HG03025 (cell line): ENCODE data around the gene COQ8A.

Source experiments
- ATAC-seq: cut with Tn5 transposase; IDR thresholded peaks from one replicate; pipeline ENCODE4 v1.9.1; 2021; ENCODE audit warnings: mild to moderate bottlenecking, moderate library complexity; ENCODE audit not compliant: unreplicated experiment, low FRiP score

COQ8A gene

DNA sequence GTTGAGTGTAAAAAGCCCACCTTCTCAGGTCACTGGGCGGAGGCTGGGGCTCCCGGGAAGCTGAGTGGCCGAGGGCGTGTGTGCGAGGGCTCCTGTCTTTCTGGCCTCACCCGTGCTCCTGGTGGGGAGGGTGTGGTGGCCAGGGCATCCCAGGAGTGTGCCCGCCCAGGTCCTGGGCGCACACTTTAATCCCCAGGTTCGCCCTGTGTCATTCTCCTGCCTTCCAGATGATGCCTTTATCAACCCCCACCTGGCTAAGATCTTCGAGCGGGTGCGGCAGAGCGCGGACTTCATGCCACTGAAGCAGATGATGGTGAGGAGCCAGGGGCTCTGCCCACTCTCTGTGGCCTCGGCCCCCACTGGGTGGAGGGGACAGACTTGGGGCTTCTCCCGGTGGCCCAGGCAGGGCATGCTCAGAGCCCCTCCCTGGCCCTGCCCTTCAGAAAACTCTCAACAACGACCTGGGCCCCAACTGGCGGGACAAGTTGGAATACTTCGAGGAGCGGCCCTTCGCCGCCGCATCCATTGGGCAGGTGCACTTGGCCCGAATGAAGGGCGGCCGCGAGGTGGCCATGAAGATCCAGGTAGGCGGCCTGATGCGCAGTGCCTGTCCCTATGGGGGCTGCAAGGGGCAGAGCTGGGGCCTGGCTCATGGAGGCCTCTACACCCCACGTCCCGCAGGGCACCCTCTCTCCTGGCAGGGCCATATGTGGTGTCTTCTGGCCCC is 42.5 kb downstream of the COQ8A start:
- ATAC-seq = no peak

DNA sequence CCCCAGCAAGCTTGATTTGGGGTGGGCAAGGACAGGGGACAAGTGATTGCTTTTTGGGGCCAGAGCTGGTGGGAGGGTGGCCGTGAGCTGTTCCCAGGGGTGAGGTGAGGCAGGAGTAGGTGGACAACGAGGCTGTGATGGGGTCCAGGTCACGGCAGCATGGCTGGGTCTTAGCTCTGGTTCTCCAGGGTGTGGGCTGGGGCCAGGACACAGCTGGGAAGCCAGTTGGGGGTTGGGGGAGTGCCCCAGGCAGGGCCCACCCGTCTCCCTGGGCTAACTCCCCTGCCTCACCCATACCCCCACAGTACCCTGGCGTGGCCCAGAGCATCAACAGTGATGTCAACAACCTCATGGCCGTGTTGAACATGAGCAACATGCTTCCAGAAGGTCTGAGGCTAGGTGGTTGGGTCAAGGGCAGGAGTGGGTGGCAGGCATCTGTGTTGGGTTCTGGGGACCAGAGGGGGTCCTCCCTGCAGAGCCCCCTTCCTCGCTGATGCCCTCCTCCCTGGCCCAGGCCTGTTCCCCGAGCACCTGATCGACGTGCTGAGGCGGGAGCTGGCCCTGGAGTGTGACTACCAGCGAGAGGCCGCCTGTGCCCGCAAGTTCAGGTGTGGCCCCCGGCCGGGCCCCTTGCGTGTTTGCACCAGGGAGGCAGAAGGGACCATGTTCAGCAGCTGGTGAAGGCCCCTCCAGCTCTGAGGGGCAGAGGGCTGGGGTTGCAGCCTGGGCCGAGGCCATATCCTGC is 43.3 kb downstream of the COQ8A start:
- ATAC-seq = no peak

DNA sequence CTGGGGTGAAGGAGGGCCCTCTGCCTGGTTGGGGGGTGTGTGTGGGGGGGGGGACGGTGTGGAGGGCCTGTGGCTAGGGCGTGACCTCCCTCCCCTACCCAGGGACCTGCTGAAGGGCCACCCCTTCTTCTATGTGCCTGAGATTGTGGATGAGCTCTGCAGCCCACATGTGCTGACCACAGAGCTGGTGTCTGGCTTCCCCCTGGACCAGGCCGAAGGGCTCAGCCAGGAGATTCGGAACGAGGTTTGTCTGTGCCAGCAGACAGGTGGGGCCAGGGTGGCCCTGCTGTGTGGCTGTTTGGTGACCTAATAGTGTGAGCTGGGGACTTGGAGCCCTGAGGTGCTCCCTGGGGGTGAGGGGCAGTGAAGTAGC is 43.9 kb downstream of the COQ8A start:
- no peak for ATAC-seq

DNA sequence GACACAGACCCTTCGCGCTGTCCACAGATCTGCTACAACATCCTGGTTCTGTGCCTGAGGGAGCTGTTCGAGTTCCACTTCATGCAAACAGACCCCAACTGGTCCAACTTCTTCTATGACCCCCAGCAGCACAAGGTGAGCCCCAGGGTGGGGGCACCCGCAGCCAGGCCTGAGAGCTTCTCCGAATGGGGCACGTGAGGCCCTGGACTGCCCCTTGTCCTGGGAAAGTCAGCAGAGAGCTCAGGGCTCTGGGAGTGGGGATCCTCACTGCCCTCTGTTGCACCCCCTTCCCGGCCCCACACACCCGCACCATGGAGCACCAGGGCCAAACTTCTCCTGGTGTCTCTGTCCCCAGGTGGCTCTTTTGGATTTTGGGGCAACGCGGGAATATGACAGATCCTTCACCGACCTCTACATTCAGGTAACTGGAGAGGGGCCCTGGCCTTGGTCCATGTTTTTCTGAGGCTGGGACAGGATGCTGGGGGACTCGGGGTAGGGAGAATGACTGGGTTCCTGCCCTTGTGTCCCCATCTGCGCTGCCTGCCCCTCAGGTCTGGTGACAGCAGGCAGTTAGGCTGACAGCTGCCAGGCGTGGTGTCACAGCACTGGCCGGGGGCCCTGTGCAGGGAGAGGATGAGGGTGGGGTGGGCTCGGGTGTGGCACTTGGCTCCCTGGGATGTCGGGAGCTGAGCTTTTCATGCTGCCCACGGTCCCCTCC is 44.6 kb downstream of the COQ8A start:
- no peak for ATAC-seq

DNA sequence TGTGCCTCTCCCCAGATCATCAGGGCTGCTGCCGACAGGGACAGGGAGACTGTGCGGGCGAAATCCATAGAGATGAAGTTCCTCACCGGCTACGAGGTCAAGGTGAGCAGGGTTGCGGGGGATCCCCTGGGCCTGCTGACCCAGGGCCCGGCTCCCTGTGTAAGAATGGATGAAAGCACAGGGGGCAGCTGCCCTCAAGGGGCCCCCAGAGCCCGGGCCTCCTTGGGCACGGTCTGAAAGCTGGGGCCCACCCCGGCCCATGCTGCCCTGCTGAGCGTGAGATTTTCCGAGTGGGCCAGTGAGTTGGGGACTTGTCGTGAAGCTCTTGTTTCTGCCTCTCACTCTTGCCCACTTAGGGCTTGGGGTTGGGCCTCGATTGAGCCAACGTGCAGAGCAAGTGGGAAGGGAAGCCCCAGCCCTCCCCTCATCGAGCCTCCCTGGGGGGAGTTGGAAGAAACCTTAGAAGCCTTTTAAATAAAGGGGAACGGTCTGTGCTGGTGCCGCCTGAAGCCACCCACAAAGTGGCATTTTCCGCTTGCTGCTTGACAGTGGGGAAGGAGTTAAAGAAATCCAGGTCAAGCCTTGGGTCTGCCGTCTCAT is 45.2 kb downstream of the COQ8A start:
- no peak for ATAC-seq

DNA sequence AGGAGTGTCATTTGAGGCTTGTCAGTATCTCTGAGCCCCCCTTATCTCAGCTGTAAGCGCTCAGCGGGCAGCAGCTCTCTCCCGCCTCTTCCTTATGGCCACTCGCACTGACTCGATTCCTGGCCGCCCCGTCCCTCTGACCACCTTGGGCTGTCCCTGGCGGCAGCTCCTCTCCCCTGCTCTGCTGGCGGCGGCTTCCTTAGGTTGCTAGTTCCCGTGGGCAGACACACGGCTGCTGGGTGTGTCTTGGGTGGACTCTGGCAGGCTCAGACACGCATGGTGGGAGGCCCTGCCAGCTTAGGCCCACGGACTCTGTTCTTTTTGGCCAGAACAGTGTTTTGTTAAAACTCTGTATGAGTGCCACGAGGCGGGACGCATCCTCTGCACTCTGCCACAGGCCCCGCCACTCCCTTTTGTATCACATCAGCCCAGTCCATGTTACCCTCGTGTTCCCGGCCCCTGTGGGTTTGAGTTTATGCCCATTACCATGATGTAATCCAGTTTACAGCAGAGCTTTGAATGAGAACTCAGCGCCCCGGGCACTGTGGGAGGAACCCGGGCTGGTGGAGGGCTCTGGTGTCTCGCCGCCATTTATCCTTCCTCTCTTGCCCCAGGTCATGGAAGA is 45.9 kb downstream of the COQ8A start:
- ATAC-seq = no peak

DNA sequence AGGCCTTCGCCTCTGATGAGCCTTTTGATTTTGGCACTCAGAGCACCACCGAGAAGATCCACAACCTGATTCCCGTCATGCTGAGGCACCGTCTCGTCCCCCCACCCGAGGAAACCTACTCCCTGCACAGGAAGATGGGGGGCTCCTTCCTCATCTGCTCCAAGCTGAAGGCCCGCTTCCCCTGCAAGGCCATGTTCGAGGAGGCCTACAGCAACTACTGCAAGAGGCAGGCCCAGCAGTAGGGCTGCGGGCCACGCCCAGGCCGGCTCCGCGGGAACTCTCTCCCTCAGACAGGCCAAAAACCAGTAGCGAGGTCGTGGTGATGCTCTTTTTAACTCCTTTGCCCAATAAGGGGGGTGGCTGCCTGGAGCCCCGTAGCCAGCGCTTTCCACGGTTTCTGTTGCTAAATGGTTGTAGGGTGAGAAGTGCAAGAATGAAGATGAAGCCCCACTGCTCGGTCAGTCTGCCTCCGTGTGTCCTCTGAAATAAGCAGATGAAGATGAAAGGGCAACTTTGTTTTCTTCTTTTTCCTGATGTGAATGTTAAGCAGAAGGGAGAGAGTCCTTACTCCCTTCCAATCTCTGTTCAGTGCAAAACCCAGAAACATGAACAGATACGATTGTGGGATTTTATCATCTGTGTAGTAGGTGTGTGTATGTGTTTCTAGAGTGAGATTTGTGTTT is 46.5 kb downstream of the COQ8A start:
- no peak for ATAC-seq

DNA sequence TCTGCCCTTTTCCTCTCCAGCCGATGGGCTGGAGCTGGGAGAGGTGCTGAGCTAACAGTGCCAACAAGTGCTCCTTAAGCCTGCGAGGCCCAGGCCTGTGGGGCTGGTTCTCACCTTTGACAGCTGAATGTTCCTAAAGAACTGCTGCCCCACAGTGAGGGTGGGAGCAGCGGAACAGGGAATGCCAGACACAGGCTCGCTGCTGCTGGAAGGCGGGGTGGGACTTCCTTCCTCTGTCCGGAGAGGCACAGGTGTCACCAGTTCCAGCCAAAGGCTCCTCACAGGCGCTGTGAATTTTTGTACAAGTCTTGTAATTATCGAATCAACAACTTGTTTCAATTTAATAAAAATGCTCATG is 47.1 kb downstream of the COQ8A start:
- no peak for ATAC-seq

DNA sequence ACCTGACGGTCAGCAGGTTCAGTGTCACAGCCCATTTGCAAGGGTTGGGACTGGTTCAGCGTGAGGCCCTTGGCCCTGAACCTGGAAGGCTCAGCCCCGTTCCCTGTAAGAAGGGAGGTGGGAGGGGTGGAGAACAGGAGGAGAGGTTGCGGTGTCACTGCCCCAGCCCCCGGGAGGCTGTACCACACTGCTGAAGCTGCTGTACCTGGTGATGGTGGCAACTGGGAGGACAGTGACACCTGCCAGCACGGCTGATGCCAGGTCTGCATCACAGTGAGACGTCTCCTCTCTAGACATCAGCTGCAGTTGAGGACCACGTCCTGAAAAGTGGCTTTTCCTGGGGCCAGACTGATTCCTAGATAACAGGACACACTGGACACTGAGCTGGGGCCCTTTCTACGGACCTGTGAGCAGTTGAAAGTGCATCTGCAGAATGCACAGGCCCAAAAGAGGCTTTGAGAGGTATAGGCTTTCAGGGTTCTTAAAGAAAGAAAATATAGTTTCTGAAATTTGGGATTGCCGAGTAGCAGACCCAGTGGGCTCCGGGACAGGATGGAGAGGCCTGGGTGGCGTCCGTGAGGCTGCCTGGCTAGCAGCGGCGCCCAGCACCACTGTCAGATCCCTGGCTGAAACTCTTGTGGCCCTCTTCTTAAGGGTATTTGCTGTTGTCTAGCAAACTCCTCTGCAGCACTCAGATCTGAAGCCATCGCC is 47.7 kb downstream of the COQ8A start:
- ATAC-seq = no peak

DNA sequence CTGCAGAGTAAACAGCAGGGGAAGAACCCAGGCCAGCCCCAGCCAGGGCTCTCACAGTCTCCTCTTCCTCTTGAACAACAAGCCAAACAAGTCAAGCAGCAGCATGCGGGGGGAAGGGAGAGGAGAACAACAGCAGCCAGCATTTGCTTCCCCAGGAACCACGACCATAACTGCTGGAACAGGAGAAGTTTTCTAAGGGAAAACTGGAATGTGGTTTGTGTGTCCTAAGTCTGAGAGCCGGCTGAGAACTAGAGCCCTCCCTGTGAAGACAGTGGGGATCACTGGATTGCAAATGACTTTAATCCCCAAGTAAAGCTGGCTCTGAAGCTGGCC is 48.2 kb downstream of the COQ8A start:
- ATAC-seq = no peak

DNA sequence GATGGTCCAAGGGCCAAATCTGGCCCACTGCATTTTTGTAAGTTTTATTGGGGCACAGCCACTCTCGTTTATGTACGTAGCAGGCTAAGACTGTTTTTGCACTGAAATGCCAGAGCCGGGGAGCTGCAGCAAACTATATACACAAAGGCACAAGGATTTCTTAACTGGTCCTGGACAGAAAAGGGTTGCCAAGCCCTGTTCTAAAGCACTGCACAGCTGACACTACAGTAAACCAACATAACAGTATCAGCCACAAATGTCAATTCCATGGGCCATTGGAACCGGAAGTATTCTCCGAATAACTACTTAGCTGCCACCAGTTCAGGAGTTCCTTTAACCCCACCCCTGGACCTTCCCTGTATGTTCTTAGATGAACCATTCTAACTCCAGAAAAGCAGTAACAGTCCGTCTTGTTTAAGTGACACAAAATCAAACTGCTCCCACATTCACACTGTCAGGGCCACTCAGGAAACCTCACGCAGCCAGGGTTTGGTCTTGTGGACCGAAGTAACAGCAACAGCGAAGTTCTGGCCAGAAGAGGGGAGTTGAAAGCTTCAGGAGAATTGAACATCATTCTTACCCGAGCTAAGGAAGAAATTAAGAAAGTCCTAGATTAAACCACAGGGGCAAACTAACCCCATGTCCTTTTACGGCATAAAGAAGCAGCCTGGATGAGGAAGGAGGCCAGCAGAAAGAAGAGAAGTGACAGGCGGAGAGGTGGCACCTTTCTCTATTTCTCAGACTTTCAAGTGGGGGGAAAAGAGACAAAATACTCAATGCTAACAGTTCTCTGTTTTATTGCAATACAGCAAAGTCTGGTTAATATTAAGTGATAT is 49.2 kb downstream of the COQ8A start:
- ATAC-seq = no peak

DNA sequence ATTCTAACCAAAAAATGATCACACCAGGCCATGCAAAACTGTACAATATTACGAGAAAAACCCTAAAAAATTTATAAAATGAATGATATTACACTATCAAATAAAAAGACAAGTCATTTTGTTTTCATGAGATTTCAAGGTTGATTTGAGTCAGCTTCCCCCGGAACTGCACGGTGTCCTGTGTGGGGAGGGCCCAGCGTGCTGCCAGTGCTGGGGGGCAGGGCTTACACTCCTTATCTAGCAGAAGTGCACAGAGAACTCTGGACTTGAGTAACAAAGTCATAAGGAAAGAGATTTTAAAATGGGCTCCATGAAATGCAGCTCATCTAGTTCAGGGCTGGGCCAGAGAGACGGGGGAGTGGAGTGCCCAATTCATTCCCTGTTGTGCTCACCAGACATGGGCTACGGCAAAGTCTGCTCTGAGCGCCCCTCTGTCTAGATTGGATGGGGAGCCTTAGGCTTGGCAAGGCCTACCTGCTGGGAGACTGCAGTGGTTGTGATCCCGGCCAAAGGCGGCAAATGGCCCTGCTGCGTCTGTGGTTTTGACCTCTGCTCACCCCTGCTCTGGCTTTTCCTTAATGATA is 50.1 kb downstream of the COQ8A start:
- ATAC-seq = no peak

DNA sequence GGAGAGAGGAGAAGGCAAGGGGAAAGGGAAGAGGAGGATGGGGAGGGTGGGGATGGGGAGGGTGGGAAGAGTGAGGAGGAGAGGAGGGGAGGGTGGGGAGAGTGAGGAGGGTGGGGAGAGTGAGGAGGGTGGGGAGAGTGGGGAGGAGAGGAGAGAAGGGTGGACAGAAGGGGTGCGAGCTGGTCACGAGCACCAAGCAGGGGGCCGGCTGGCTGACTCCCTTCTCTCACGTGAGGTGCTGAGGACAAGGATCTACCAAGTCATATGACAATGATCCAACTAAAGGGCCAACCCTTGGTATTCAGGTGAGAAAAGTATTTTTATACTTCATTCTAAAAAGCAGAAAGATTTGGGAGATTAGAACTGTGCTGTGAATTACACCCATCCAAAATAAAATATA is 51.8 kb downstream of the COQ8A start:
- ATAC-seq = no peak

DNA sequence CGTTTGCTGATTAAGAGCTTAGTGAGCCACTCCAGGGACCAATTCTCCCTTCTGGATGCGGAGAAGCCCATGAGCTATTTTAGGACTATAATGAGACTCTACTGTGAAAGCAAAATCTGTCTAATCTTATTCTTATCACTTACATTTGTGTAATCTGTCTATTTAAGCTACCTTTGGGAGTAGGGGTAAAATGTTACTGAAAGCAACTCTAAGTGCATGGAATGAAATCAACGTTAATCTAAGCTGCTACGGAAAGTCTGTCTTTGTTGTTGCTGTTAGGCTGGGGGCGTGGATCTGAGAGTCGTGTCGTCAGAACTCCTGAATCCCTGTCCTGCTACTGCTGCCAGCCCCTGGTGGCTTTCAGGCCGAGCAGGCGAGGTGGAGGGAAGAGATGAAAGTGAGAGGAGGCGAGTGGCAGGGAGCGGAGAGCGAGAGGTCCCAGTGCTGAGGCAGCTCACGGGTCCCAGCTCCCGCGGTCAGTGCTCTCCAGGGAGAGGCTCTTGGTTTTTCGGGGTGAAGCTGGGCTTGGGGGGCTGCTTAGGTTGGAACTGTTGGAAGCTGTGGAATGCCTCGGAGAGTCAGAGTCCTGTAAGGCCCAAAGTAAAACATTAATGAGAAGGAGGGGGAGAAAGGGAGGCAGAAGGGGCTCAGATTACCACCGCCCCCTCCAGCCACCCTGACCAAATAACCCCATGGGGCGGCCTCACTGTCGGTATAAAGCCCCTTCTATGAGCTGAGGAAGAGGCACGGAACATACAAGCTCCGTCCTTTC is 53.9 kb downstream of the COQ8A start:
- no peak for ATAC-seq

DNA sequence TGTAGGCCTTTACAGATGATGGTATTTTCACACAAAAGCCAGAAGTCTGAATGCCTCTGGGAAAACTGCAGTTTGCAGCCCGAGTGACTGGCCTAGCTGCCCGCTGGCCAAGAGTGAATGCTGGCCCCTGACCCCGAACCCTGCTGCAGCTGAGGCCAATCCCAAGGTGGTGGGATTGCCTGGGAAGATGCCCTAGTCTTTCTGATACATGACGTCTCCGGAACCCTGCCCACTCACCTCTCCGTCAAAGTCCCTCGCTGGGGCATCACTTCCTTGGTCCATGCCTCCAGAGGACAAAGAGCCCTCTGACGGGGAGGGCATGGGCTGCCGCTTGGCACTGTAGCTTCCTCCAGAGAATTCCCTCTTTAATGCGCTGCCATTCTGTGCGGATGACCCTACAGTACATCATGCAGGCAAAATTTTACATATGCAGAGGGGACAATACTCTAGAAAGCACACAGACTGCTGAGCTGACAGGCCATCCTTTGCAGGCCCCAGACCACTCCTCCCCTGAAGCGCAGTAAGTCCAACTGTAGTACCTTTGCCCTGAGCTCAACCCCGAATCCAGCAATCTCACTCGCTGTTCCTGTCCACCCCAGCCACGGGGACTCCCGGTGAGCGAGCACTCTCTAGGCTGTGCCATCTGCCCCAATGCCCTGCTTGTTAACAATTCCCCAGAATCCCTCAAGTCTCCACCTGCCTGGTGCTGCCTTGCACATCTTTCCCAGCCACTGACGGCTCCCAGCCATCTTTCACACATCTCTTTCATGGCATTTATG is 54.7 kb downstream of the COQ8A start:
- no peak for ATAC-seq

DNA sequence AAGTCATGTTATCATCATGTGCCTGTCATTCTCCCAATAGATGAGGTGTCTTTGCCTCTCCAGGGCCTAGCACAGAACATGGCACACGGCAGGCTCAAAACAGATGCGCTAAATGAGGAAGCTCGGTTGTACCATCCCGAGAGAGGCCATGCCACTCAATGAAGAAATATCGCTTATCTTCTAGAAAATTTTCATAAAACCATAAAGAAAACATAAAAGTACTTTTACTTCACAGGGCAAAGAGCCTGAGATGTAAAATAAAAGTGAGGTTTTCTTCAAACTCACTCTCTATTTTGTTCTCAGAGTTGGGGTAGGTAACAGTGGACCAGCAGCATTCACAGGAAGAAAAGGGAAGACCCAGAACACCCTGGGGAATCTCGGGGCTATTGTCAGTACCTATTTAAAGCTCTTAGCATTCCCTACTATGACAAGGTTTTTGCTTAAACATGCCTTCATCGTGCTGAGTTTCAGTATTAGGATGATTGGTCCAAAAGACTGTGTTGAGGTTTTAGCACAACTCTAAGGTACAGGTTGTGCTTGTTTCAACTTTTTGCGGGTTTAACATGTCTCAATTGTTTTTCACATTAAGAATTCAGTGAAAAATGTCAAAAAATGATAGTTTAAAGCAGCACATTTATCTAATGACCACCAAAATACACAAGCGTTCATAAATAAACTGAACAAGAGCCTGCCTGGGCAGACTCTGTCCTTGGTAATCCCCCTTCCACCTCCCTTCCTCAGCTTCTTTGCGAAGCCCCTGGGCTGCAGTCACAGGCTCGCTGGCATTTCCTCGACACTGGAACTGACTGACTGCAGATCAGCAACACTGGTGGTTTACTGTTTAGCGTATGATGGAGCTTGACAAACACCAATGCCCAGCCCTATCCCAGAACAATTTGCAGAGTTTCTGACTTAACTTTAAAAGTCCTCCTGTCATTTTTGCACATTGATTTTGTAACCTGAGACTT is 55.6 kb downstream of the COQ8A start:
- peak; percentile 93 for ATAC-seq
